A549 (cell line): Measurements from ENCODE around the gene TCF3.

Source experiments
- EP300 ChIP-seq, 2 experiments: fragments of >200 bp; sonication (Bioruptor Twin); formaldehyde crosslinking; IDR thresholded peaks; 2 replicates in 1 of 2; 3 replicates in 1 of 2; pipeline ENCODE4 v1.6.1; 2016 to 2017
- FOSL2 ChIP-seq, 2 experiments: fragments of 450-650 bp in 1 of 2; fragments of >200 bp in 1 of 2; sonication (Bioruptor Twin) in 1 of 2; formaldehyde crosslinking; IDR thresholded peaks; 2 replicates each; pipeline versions ENCODE4 v1.5.0 to v1.6.1; 2016 to 2020; ENCODE audit warnings: mild to moderate bottlenecking in 1 of 2, moderate library complexity in 1 of 2
- JUN ChIP-seq, 2 experiments: fragments of >200 bp; sonication (Bioruptor Twin); formaldehyde crosslinking; IDR thresholded peaks; 2 replicates in 1 of 2; 3 replicates in 1 of 2; pipeline ENCODE4 v1.6.1; 2016 to 2017
- KDM5A ChIP-seq: fragments of 200-600 bp; sonication (generic); IDR thresholded peaks from 2 replicates; pipeline ENCODE4 v1.6.1; 2016; ENCODE audit warnings: antibody characterized with exemption, mild to moderate bottlenecking
- NFE2L2 ChIP-seq: fragments of 150-350 bp; conservative IDR thresholded peaks from 2 replicates; pipeline ENCODE4 v1.6.1; 2014; ENCODE audit warnings: low read length
- PHF8 ChIP-seq: fragments of 200-600 bp; sonication (generic); IDR thresholded peaks from 2 replicates; pipeline ENCODE4 v1.6.1; 2016; ENCODE audit warnings: low read depth, mild to moderate bottlenecking, antibody characterized with exemption, moderate library complexity, borderline replicate concordance
- POLR2A ChIP-seq: IDR thresholded peaks from 2 replicates; pipeline ENCODE4 v1.6.1; 2012; ENCODE audit warnings: mild to moderate bottlenecking, low read length
- TF ChIP-seq, protein P1 (sequence below): fragments of 450-650 bp; IDR thresholded peaks from 2 replicates; pipeline ENCODE4 v1.6.1; 2014; ENCODE audit warnings: antibody characterized with exemption
- TF ChIP-seq, protein P2 (sequence below): fragments of >200 bp; sonication (Bioruptor Twin); formaldehyde crosslinking; IDR thresholded peaks from 3 replicates; pipeline ENCODE4 v1.5.1; 2016

DNA sequence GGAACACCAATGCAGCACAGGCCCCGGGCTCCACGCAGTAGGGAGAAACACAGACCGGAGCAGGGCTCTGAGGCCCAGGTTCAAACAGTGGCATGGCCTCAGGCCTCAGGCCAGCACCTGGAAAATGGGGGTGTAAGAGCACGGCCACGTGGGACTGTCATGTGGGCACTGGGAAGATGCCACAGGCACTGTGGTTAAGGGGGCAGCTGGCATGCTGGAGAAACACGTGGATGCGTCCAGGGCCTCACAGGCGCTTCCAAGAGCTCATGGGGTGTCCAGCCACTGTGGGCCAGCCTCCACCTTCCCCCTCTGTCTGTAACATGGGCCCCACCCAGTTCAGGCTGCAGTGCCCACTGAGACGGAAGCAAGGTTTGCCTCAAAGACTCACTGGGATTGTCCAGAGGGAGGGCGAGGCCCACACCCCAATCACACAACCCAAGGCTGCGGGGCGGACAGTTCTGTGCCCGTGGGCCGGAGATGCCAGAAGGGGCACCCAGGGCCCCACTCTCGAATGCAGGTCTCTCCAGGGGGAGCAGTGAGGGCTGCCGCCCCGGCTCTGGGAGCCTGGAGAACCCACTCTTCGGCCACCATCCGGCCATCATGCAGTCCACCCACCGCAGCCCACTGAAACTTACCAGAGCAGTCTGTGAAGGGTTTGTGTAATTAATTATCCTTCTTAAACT lies 53.5 kb downstream of the TCF3 start:
- TF ChIP-seq, protein P1, sequence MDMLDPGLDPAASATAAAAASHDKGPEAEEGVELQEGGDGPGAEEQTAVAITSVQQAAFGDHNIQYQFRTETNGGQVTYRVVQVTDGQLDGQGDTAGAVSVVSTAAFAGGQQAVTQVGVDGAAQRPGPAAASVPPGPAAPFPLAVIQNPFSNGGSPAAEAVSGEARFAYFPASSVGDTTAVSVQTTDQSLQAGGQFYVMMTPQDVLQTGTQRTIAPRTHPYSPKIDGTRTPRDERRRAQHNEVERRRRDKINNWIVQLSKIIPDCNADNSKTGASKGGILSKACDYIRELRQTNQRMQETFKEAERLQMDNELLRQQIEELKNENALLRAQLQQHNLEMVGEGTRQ, result no peak
- TF ChIP-seq POLR2A (no peak), EP300 (IDR thresholded peaks at IDR 0.05) (no peak), KDM5A (no peak), NFE2L2 (no peak), FOSL2 (IDR thresholded peaks at IDR 0.05) (no peak), FOSL2 (CRISPR knock-in tag; IDR thresholded peaks at IDR 0.05) (no peak), JUN (IDR thresholded peaks at IDR 0.05) (no peak), PHF8 (no peak)
- TF ChIP-seq, protein P2, sequence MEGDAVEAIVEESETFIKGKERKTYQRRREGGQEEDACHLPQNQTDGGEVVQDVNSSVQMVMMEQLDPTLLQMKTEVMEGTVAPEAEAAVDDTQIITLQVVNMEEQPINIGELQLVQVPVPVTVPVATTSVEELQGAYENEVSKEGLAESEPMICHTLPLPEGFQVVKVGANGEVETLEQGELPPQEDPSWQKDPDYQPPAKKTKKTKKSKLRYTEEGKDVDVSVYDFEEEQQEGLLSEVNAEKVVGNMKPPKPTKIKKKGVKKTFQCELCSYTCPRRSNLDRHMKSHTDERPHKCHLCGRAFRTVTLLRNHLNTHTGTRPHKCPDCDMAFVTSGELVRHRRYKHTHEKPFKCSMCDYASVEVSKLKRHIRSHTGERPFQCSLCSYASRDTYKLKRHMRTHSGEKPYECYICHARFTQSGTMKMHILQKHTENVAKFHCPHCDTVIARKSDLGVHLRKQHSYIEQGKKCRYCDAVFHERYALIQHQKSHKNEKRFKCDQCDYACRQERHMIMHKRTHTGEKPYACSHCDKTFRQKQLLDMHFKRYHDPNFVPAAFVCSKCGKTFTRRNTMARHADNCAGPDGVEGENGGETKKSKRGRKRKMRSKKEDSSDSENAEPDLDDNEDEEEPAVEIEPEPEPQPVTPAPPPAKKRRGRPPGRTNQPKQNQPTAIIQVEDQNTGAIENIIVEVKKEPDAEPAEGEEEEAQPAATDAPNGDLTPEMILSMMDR, result no peak
